NCI-H2029 treated with DMSO at 0.1 percent for 48 hours (cell line): ENCODE data around the gene SEMA3A.
"Not testable (repeated sequence)": the region's sequence is repeated elsewhere in the genome, so short reads cannot be mapped to it uniquely, and the experiment has no call there.

Source experiments
- DNase-seq: peaks from one replicate; lab custom pipeline; 2025; lab: John Stamatoyannopoulos, UW

Gene SEMA3A

DNA sequence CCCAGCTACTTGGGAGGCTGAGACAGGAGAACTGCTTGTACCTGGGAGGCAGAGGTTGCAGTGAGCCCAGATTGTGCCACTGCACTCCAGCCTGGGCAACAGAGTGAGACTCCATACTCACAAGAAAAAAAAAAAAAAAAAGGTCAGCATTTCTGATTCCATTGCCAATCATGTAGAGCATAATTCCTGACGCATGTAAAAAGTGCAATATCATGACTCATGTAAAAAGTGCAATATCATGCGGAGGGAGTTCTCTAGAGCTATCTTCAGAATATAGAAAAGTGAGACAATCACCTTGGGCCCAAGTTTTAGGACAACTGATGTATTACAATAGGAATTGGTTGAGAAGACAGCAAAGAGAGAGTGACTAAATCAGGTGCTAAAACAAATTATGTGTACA, 85.8 kb downstream of the SEMA3A start:
- no peak for DNase-seq

- DNase-seq = no peak
These were observed 86.5 kb downstream of the SEMA3A start for GRCh38 chr7:84108119-84108518.

DNA sequence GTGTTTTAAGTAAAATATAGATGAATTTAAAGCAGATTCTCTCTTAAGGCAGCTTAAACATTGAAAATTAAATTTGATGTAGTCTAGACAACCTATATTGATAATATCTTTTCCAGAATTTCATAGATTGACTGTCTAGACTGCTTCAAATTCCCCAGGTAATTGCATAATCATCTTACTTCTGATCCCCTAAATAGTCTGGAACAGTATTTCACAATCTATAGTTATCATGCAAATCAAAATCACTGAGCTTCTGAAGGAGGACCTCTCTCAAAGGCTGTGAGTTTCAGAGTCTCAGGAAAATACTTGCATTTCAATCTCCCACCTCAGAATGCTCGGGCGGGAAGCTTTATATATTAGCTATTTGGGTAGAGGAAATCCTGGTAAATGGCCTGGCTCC, 87.3 kb downstream of the SEMA3A start:
- DNase-seq = no peak

- no peak for DNase-seq
These were observed 88.3 kb downstream of the SEMA3A start for GRCh38 chr7:84106291-84106690.

DNA sequence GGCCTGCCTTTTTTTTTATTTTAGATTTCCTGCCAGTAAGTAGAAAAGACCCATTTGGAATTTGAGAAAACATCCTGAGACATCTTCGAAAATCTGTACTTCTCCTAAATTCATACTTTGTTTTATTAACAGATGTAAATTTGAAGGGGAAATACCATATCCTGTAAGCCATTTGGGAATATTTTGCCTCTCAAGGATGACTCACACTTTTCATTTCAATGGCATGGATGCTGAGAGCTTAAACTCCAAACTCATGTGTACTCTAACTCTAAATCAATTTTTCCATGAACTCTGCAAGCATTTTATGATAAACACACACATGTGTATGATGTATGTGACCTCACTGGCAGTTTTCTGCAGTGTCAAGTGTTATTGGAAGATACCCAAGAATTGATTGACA, 89.0 kb downstream of the SEMA3A start:
- DNase-seq = no peak

DNA sequence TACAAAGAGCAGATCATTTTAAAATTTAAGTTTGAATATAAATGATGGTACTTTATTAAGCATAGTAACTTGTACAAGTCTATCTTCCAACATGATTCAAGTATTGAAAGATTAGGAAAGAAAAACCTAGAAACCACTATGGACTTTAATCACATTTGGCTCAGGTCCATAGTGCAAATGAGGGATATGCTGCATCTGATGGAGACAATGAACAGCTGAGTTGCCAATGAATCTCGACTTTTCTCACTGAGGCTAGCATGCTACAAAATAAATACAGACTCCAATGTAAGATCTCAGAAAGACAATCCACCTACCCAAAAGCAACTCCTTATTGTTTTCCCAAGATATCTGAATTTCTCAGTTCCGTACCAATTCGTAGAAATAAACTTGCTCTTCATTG, 89.8 kb downstream of the SEMA3A start:
- DNase-seq = no peak

DNA sequence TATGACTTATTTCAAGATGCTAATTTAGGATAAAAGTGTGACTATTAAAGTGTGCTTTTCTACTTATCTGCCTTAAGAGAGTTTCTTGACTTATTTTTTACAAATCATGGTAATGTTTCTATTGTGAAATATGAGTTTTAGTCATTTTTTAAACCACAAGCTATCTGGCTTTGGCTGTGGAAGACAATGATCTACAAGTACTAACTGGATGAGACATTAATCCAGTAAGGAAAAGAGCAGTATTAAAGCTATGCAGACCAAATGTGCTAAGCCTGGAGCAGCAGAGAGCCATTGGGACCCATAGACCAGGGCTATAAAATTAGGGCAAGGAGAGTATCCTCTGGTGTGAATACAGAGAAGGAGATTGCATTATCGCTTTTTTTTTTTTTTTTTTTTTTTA, 92.4 kb downstream of the SEMA3A start:
- DNase-seq = no peak

- DNase-seq = no peak
These were observed 93.7 kb downstream of the SEMA3A start for GRCh38 chr7:84100866-84101265.

GRCh38 chr7:84095971-84096370, 98.6 kb downstream of the SEMA3A start:
- DNase-seq = no peak

- DNase-seq = no peak
These were observed 102.4 kb downstream of the SEMA3A start for GRCh38 chr7:84092207-84092606.

DNA sequence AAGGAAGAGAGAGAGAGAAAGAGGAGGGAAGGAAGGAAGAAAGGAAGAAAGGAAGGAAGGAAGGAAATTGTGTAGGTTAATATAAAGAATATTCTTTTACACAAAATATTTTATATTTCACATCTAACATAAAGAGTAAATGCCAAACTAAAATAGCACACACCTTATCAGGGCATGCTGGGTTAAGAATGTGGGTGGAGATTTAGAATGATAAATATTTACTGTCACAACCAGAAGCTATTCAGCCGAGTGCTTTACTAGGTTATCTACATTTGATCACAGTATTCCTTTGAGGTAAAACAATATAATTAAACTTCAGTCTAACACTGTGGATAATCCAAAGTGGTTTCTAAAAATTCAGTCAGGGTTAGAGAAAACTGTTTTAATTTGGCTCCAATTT, 103.3 kb downstream of the SEMA3A start:
- no peak for DNase-seq

DNA sequence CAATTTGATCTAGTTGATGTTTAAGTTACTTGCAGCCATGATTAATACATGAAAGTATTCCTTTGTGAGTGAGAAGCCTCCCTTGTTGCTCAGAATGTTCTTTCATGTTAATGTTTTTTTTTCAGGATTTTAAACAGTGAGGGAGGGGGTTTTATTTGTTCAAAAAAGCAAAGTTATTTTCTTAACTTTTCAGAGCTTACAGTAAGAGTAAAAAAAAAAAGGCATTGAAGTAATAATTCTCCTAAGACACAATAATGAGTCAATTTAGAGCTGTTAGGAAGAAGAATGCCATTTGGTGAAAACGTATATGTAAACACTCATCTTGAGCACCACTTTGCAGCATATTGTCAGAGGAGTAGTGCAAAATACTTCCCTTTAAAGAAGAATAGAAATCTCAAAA, 105.8 kb downstream of the SEMA3A start:
- no peak for DNase-seq

- DNase-seq = no peak
These were observed 108.6 kb downstream of the SEMA3A start for GRCh38 chr7:84085998-84086397.

GRCh38 chr7:84085147-84085546, 109.4 kb downstream of the SEMA3A start:
- DNase-seq = no peak

DNA sequence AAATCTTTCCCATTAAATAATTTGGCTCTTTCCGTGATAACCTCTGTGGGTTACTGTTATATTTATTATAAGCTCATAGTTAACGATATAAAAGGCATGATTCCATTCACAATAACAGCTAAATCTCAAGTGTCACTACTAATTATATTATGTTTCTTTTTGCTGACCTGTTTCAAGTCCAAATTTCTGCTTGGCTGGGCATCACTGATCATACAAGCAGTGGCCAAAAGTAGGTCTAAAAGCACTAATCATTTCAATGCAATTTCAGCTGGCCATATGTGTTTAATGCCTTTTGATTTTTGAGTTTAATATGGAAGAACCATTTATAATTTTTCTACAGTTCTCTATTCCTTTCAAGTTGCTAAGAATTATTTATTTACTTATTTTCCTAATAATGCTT, 110.7 kb downstream of the SEMA3A start:
- DNase-seq = no peak

- DNase-seq = no peak
These were observed 112.5 kb downstream of the SEMA3A start for GRCh38 chr7:84081973-84082522.

- no peak for DNase-seq
These were observed 117.3 kb downstream of the SEMA3A start for GRCh38 chr7:84077336-84077735.

- no peak for DNase-seq
These were observed 118.4 kb downstream of the SEMA3A start for GRCh38 chr7:84076219-84076618.

- DNase-seq = no peak
These were observed 121.3 kb downstream of the SEMA3A start for GRCh38 chr7:84073186-84073875.

DNA sequence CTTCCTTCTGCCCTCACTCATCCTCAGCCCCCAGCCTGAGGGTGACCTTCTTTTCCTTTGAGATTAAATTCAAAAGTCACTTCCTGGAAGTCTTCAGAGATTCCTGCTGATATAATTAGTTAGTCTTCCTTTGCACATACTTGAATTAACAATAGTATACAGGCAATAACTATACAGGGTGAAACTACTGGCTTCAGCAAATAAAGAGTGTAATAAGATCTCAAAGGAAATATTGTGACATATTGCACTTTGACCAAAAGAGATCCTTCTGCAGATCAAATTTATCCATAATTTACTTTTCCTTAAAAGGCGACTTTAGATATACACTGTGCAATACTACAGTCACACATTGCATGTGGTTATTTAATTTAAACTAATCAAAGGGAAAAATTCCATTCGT, 123.8 kb downstream of the SEMA3A start:
- DNase-seq = no peak

DNA sequence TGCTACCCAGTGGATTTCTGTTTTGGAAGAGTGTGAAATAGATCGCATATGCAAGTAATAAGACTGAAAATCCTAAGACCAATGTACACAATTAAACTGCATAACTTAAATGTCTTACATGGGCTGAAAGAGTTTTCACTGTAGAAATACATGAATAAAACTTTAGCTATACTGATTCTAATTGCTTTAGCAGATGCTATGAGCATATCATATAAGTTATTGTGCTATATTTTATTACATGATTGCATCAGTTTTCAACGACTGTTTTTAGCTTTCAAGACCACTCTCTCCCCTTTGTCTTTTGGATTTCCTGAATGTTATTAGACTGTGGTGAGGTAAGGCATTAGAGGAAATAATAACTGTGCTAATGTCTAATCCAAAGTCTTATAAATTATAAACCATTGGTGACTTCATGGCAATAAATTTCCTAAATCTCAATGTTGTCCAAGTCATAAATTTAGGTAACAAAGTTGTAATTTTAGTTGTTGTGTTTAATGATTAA, 124.5 kb downstream of the SEMA3A start:
- DNase-seq = no peak

DNA sequence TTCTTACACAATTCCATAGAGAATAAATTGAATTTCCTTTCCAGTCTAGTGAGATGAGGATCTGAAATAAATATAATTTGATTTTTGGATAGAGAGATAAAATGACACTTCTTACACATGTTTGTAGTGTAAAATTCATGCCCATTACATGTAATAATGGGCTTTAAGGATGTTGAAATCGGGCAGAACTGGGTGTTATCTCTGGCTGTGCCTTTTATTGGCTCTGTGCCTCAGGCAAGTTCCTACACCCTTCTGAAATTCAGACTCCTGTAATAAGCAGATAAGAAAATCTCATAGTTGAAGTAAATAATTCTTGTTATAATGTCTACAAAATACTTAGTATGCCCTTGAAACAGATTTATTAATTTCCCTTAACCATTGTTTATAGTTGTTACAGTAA, 125.6 kb downstream of the SEMA3A start:
- DNase-seq = no peak

- not testable (repeated sequence) for DNase-seq
These were observed 132.1 kb downstream of the SEMA3A start for GRCh38 chr7:84062489-84062901.

GRCh38 chr7:84060760-84061261, 133.8 kb downstream of the SEMA3A start:
- no peak for DNase-seq
